ENCODE measurements around the gene RCCD1.
"Not testable (repeated sequence)": the region's sequence is repeated elsewhere in the genome, so short reads cannot be mapped to it uniquely, and the experiment has no call there.

RCCD1 gene

DNA sequence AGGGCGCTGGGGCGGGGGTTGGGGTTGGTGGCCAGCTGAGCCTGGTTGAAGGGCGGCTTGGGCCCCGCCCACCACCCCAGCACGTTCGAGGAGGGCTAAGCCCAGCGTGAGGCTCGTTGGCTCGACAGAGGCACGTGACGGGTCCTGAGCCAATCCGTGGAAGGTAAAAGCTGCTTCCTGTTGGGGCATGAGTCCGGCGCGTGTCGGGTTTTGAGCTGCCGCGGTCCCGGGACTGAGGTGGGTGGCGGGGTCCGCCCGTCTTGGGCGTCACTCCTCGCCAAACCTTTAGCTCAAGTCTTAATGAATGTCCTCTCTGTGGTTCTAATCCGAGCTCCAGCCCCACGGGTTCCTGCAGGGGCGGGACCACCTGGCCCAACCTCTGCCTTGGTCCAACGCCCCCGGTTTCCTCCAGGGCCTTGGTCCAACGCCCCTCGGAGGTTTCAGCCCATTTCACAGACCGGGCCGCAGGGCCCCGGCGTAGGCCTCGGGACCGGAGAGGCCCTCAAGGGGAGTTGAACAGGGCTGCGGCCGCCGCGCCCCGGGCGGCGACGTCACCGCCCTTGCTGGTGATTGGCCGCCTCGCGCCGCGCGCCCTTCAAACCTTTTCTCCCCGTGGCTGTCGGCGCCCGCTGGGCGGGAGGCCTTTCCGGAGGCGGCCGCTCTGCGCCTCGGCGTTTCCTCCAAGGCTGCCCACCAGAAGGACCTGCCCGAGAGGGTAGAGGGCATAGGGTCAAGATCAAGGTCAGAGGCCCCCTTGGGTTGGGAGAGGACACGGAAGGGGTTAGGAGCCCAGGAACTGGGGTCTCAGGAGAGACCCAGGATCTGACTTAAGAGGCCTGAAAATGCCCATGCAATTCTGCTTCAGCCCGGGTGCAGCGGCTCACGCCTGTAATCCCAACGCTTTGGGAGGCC is at the start of gene RCCD1:
Gene RCCD1, plus strand, starts transcription at position 173 of the 912 bp plus-strand sequence. CDS start 1,851 bp downstream, outside the sequence.
- H3K27me3 Mint-ChIP-seq: no peaks in the 10 kb centered on the region
- H3K36me3 Mint-ChIP-seq (ENCODE audit: low read depth): peaks cover 41% of the 10 kb centered on the region
- peak within 1 kb of the TSS; percentile 92 for H3K27ac Mint-ChIP-seq
- no peaks in the 10 kb centered on the region for H3K9me3 Mint-ChIP-seq
- peak within 1 kb of the TSS; percentile 88 for H3K4me3 Mint-ChIP-seq
- H3K4me1 Mint-ChIP-seq (ENCODE audit: low read depth): peaks cover 12% of the 10 kb centered on the region

DNA sequence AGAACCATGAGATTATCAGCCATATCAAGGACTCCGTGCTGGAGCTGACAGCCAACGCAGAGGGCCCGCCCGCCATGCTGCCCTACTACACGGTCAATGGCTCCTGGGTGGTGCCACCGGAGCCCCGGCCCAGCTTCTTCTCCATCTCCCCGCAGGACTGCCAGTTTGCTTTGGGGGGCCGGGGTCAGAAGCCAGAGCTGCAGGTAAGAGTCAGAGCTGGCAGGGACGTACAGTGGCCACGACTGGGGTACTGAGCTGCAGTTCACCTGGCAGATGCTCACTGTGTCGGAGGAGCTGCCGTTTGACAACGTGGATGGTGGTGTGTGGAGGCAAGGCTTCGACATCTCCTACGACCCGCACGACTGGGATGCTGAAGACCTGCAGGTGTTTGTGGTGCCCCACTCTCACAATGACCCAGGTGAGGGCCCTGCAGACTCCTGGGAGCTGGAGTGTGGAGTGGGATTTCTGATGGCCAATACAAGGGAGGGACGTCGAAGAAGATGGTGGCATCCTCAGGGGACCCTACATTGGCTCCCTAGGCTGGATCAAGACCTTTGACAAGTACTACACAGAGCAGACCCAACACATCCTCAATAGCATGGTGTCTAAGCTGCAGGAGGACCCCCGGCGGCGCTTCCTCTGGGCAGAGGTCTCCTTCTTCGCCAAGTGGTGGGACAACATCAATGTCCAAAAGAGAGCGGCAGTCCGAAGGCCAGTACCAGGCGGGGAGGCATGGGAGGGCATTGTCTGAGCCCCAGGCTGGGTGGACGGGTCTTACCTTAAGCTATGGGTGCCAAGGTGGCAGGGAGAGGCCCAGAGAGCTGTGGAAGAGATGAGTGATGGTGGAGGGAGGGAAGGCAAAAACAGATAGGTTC is 49.1 kb upstream of the RCCD1 start:
- Mint-ChIP-seq H3K4me3 (no peak overlapping the region), H3K4me1 (ENCODE audit: low read depth) (peaks cover 20% of the 10 kb centered on the region)

DNA sequence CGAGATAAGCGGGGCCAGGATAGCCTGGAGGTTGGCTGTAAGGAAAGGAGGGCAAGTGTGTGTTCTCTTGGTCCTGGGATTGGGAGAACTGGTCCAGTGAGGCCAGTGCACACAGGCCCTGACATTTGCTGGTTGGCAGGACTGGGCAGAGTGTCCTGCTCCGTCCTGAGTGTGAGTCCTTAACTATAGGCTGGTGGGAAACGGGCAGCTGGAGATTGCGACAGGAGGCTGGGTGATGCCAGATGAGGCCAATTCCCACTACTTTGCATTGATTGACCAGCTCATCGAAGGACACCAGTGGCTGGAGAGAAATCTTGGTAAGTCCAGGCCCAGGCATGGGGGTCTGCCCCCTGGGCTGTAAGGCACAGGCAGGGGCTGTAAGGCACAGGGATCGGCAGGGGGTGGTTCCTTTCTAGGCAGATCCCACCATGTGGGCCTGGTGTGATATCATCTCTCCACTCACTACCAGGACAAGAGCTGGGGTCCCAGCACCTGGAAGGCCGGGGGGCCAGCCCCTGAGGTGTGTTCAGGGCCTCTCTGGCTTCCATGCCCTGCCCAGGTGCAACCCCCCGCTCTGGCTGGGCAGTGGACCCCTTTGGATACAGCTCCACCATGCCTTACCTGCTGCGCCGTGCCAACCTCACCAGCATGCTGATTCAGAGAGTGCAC is 48.4 kb upstream of the RCCD1 start:
- H3K27me3 Mint-ChIP-seq: no peaks in the 10 kb centered on the region
- H3K36me3 Mint-ChIP-seq (ENCODE audit: low read depth): peaks cover 59% of the 10 kb centered on the region
- H3K4me1 Mint-ChIP-seq (ENCODE audit: low read depth): peaks cover 17% of the 10 kb centered on the region
- no peak overlapping the region for H3K27ac Mint-ChIP-seq
- no peak overlapping the region for H3K4me3 Mint-ChIP-seq
- H3K9me3 Mint-ChIP-seq: no peaks in the 10 kb centered on the region

More for the DNA sequence above, 49.1 kb upstream of the RCCD1 start:
- H3K36me3 Mint-ChIP-seq (ENCODE audit: low read depth): peaks cover 51% of the 10 kb centered on the region
- H3K27me3 Mint-ChIP-seq: no peaks in the 10 kb centered on the region
- no peaks in the 10 kb centered on the region for H3K9me3 Mint-ChIP-seq
- no peak overlapping the region for H3K27ac Mint-ChIP-seq

GRCh38 chr15:90907051-90907660 is 47.5 kb upstream of the RCCD1 start:
- Mint-ChIP-seq H3K4me3 (no peak overlapping the region), H3K9me3 (no peaks in the 10 kb centered on the region), H3K4me1 (ENCODE audit: low read depth) (peaks cover 9% of the 10 kb centered on the region), H3K27ac (no peak overlapping the region), H3K36me3 (ENCODE audit: low read depth) (peaks cover 64% of the 10 kb centered on the region), H3K27me3 (no peaks in the 10 kb centered on the region)

DNA sequence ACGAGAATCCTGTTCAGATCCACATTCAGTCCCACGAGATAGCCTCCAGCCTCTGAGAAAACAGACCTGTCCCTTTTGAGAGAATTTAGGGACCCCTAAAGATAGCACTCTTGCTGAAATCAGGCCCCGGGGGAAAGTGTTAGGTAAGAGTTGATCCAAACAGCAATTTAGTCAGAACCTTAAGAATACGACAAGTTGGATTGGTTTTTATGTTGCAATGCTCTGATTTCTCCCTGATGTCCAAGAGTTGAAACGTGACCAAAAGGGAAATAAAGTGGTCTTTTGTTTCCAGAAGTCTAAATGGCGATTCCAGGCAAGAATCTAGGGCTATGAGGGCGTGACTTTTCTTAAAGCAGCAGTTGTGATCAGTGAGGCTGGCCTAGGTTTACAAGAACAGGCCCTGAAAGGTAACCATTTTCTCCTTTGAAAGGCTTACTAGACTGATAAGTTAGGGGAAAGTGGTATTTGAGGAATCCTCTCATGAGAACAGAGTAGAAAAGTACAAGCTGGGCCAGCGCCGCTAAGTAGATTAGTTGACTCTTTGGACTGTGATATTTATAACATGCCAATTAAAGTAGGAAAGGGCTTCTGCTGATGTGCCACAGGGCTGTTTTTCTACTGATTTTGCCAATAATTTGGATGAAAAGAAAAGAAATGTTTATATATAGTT is 46.7 kb upstream of the RCCD1 start:
- Mint-ChIP-seq H3K27me3 (no peaks in the 10 kb centered on the region), H3K36me3 (ENCODE audit: low read depth) (peaks cover 67% of the 10 kb centered on the region), H3K4me3 (no peak overlapping the region), H3K4me1 (ENCODE audit: low read depth) (peaks cover 8% of the 10 kb centered on the region), H3K27ac (no peak overlapping the region), H3K9me3 (no peaks in the 10 kb centered on the region)

DNA sequence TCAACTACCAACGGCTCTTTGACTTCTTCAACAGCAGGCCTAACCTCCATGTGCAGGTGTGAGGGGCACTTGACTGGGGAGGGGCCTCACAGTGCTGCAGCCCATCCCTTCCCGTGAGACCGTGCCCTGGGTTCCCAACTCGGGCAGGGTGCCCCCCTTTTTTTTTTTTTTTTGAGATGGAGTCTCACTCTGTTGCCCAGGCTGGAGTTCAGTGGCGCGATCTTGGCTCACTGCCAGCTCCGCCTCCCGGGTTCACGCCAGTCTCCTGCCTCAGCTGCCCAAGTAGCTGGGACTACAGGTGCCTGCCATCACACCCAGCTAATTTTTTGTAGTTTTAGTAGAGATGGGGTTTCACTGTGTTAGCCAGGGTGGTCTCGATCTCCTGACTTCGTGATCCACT is 45.2 kb upstream of the RCCD1 start:
- not testable (repeated sequence) for H3K27me3 Mint-ChIP-seq; H3K4me3 Mint-ChIP-seq; H3K27ac Mint-ChIP-seq; H3K4me1 Mint-ChIP-seq (ENCODE audit: low read depth); H3K9me3 Mint-ChIP-seq
- H3K36me3 Mint-ChIP-seq (ENCODE audit: low read depth): peaks cover 81% of the 10 kb centered on the region

GRCh38 chr15:90909976-90910375 is 44.7 kb upstream of the RCCD1 start:
- H3K27me3 Mint-ChIP-seq: no peaks in the 10 kb centered on the region
- no peaks in the 10 kb centered on the region for H3K4me1 Mint-ChIP-seq (ENCODE audit: low read depth)
- no peak overlapping the region for H3K27ac Mint-ChIP-seq
- no peak overlapping the region for H3K4me3 Mint-ChIP-seq
- peaks cover 79% of the 10 kb centered on the region for H3K36me3 Mint-ChIP-seq (ENCODE audit: low read depth)
- H3K9me3 Mint-ChIP-seq: no peaks in the 10 kb centered on the region

DNA sequence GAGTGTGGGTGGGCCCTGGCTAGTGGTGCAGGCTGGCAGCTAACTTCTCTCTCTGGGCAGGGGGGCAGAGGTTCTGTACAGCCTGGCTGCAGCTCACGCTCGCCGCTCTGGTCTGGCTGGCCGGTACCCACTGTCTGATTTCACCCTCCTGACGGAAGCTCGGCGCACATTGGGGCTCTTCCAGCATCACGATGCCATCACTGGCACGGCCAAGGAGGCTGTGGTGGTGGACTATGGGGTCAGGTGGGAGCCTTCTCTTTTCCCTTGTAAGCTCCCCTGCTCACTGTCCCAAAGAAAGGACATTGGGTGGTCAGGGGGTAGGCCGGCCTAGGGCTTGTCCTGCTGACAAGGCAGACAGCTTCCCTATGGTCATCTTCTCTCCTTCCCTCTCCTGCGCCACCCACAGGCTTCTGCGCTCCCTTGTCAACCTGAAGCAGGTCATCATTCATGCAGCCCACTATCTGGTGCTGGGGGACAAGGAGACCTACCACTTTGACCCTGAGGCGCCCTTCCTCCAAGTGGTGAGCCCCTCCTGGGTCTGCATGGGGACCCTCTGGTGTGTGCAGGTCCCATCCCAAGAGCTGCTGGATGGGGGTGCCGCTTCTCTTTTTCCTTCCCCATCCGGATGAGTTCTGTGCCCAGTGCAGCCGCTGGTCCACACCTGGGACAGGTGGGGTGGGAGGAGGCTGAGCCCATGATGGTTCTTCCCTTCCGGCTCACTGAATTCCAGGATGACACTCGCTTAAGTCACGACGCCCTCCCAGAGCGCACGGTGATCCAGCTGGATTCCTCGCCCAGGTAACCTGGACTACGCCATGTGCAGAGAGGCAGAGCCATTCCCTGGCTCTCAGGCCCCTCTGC is 44.0 kb upstream of the RCCD1 start:
- H3K4me1 Mint-ChIP-seq (ENCODE audit: low read depth): no peaks in the 10 kb centered on the region
- H3K4me3 Mint-ChIP-seq: no peak overlapping the region
- no peaks in the 10 kb centered on the region for H3K27me3 Mint-ChIP-seq
- H3K27ac Mint-ChIP-seq: no peak overlapping the region
- H3K9me3 Mint-ChIP-seq: no peaks in the 10 kb centered on the region
- H3K36me3 Mint-ChIP-seq (ENCODE audit: low read depth): peaks cover 79% of the 10 kb centered on the region

DNA sequence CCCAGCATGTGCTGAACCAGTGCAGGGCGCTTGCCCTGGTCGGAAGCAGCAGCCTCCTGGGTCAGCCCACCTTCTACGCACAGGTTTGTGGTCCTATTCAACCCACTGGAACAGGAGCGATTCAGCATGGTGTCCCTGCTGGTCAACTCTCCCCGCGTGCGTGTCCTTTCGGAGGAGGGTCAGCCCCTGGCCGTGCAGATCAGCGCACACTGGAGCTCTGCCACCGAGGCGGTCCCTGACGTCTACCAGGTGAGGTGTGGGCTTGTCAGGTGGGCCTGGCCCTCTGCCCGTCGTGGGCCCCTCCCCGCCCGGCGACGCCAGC is 43.4 kb upstream of the RCCD1 start:
- no peak overlapping the region for H3K27ac Mint-ChIP-seq
- H3K4me3 Mint-ChIP-seq: no peak overlapping the region
- peaks cover 79% of the 10 kb centered on the region for H3K36me3 Mint-ChIP-seq (ENCODE audit: low read depth)
- no peaks in the 10 kb centered on the region for H3K4me1 Mint-ChIP-seq (ENCODE audit: low read depth)
- no peaks in the 10 kb centered on the region for H3K9me3 Mint-ChIP-seq
- no peaks in the 10 kb centered on the region for H3K27me3 Mint-ChIP-seq

DNA sequence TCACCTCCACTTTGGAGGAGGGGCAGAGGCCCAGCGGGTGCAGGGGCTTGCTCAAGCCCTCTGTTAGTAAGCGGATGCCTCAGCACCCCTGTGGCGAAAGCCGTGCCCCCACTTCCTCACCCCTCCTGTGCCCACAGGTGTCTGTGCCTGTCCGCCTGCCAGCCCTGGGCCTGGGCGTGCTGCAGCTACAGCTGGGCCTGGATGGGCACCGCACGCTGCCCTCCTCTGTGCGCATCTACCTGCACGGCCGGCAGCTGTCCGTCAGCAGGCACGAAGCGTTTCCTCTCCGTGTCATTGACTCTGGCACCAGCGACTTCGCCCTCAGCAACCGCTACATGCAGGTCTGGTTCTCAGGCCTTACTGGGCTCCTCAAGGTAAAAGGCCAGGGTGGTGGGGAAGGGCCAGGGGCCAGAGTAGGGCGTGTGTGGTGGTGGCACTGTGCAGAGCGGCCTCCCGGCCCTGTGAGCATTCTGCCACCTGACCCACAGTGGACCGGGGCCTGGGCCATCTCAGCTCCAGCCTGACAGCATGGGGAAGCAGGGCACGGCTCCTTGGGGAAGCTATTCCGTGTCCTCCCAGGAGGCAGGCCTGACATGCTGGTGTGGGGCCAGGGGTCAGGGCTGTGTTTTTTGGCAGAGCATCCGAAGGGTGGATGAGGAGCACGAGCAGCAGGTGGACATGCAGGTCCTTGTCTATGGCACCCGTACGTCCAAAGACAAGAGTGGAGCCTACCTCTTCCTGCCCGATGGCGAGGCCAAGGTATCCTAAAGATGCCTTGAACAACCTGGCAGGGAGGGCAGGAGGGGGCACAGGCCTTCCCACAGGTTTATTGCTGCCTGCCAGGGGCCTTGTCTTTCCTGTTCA is 42.5 kb upstream of the RCCD1 start:
- Mint-ChIP-seq H3K36me3 (ENCODE audit: low read depth) (peaks cover 80% of the 10 kb centered on the region), H3K4me1 (ENCODE audit: low read depth) (no peaks in the 10 kb centered on the region), H3K27me3 (no peaks in the 10 kb centered on the region), H3K9me3 (no peaks in the 10 kb centered on the region), H3K27ac (no peak overlapping the region), H3K4me3 (no peak overlapping the region)

DNA sequence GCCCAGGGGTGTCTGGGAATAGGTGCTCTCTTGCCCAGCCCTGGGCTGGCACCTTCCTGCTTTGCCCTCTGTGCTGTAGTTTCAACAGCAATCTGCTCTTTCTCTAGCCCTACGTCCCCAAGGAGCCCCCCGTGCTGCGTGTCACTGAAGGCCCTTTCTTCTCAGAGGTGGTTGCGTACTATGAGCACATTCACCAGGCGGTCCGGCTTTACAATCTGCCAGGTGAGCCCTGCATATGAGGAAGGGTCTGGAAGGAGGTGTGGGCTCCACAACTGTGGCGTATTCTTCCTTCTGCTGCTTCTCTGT is 42.0 kb upstream of the RCCD1 start:
- Mint-ChIP-seq H3K27ac (no peak overlapping the region), H3K27me3 (no peaks in the 10 kb centered on the region), H3K36me3 (ENCODE audit: low read depth) (peaks cover 80% of the 10 kb centered on the region)

GRCh38 chr15:90913398-90913944 is 41.2 kb upstream of the RCCD1 start:
- no peaks in the 10 kb centered on the region for H3K9me3 Mint-ChIP-seq
- H3K27me3 Mint-ChIP-seq: no peaks in the 10 kb centered on the region
- no peaks in the 10 kb centered on the region for H3K4me1 Mint-ChIP-seq (ENCODE audit: low read depth)
- H3K27ac Mint-ChIP-seq: no peak overlapping the region
- no peak overlapping the region for H3K4me3 Mint-ChIP-seq
- peaks cover 82% of the 10 kb centered on the region for H3K36me3 Mint-ChIP-seq (ENCODE audit: low read depth)

More for the DNA sequence above, 42.0 kb upstream of the RCCD1 start:
- H3K4me1 Mint-ChIP-seq (ENCODE audit: low read depth): no peaks in the 10 kb centered on the region
- H3K4me3 Mint-ChIP-seq: no peak overlapping the region
- H3K9me3 Mint-ChIP-seq: no peaks in the 10 kb centered on the region

Data from stimulated activated naive CD8-positive, alpha-beta T cell treated with anti-CD3 and anti-CD28 coated beads, Interleukin-15, Interleukin-2, amounts not matched to agents 100 ng/mL and 50 ng/mL, for 24 hours (primary cell).